Retinal pigment epithelial cell (primary cell): ENCODE results near the gene ATOH1.

Source experiments
- DNase-seq: peaks from one replicate; pipeline ENCODE4 v3.0.0-alpha.2; 2010; ENCODE audit warnings: low read depth
- H3K4me3 ChIP-seq: 2 replicates; pipeline ENCODE4 v1.5.1; 2011; ENCODE audit warnings: mild to moderate bottlenecking, low read length, control low read depth, moderate library complexity
- TF ChIP-seq, protein P1 (sequence below): conservative IDR thresholded peaks from 2 replicates; pipeline ENCODE4 v1.5.1; 2011; ENCODE audit warnings: low read depth, low read length, control low read depth, inconsistent platforms

Gene ATOH1

GRCh38 chr4:93867416-93868001, 39.0 kb downstream of the ATOH1 start:
- TF ChIP-seq, protein P1, sequence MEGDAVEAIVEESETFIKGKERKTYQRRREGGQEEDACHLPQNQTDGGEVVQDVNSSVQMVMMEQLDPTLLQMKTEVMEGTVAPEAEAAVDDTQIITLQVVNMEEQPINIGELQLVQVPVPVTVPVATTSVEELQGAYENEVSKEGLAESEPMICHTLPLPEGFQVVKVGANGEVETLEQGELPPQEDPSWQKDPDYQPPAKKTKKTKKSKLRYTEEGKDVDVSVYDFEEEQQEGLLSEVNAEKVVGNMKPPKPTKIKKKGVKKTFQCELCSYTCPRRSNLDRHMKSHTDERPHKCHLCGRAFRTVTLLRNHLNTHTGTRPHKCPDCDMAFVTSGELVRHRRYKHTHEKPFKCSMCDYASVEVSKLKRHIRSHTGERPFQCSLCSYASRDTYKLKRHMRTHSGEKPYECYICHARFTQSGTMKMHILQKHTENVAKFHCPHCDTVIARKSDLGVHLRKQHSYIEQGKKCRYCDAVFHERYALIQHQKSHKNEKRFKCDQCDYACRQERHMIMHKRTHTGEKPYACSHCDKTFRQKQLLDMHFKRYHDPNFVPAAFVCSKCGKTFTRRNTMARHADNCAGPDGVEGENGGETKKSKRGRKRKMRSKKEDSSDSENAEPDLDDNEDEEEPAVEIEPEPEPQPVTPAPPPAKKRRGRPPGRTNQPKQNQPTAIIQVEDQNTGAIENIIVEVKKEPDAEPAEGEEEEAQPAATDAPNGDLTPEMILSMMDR = no peak

GRCh38 chr4:93870876-93871458, 42.4 kb downstream of the ATOH1 start:
- no peak overlapping the region for H3K4me3 ChIP-seq
- DNase-seq = no peak

More at GRCh38 chr4:93867416-93868001, 39.0 kb downstream of the ATOH1 start:
- no peak for DNase-seq
- H3K4me3 ChIP-seq = no peak overlapping the region

GRCh38 chr4:93876754-93877153, 48.2 kb downstream of the ATOH1 start:
- DNase-seq = no peak
- TF ChIP-seq, protein P1 = no peak

More at GRCh38 chr4:93870876-93871458, 42.4 kb downstream of the ATOH1 start:
- TF ChIP-seq, protein P1 = no peak

DNA sequence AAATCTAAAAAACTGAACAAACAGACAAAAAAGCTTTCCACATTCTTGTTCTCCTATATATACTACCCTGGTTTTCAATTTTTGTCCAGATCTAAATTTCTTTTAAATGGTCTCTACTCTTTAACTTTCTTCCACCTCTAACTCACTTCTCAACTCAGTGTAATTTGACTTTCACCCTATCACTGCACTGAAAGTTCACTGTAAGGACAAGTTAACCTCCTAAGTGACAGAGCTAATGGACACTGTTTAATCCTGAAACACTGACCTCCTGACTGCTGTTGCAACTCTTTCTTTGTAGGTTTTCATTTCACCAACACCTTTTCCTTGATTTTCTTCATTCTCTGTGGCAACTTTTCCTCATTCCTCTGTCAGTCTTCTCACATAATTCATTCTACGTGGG, 50.0 kb downstream of the ATOH1 start:
- TF ChIP-seq, protein P1 = no peak
- no peak overlapping the region for H3K4me3 ChIP-seq
- no peak for DNase-seq

More at GRCh38 chr4:93876754-93877153, 48.2 kb downstream of the ATOH1 start:
- H3K4me3 ChIP-seq = no peak overlapping the region

DNA sequence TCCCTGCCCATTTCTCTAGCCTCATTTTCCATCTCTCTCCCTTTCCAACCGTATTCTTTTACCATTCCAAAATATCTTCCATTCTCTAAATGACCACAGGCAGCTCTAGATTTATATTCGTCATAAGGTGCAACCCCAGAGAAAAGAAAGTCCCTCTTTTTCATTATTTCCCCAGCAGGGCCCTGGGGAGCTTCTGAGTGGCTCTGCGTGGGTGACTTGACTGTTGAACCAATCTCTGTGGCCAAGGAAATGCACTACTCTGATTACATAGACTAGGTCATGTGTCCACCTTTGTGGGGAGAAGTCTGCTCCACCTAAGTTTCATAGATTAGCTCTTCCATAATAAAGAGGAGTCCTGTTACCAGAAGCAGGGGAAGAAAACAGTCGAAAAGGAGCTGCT, 51.4 kb downstream of the ATOH1 start:
- TF ChIP-seq, protein P1 = no peak
- no peak overlapping the region for H3K4me3 ChIP-seq
- DNase-seq = no peak
